IMR-90 (cell line): Measurements from ENCODE around the gene CBX6. TPM values are rescaled to one million over a fixed set of nuclear protein-coding genes. Genes with fewer than 3 reads are reported as not detected.

Source experiments
- ATAC-seq: fragments of 200-7000 bp; cut with Tn5 transposase; 2 replicates; pipeline ENCODE4 v1.9.1; 2020; ENCODE audit warnings: low read depth, mild to moderate bottlenecking, moderate library complexity
- BruUV-seq: library from RNA; stranded (reverse); fragments of 400-500 nt; replicated peaks from 2 replicates; lab custom pipeline; 2021; lab: Mats Ljungman, UMichigan
- CTCF ChIA-PET: fragments of 300-600 bp; formaldehyde crosslinking; extraction: SDS; loops from one replicate; lab custom pipeline; 2021; ENCODE audit warnings: antibody characterized with exemption; lab: Yijun Ruan, JAX
- POLR2A ChIA-PET: fragments of 300-600 bp; sonication (Branson Sonifier 250); formaldehyde crosslinking; loops from one replicate; lab custom pipeline; 2022; ENCODE audit warnings: antibody characterized with exemption; ENCODE audit not compliant: unreplicated experiment; lab: Charles Lee
- DNase-seq: peaks from one replicate; pipeline ENCODE4 v3.0.0; 2013
- H2AFZ ChIP-seq: replicated peaks from 2 replicates; pipeline ENCODE3; 2013; ENCODE audit warnings: low read length, mild to moderate bottlenecking; ENCODE audit not compliant: poor library complexity
- H2AK5ac ChIP-seq: 2 replicates; pipeline ENCODE4 v1.6.1; 2013; ENCODE audit warnings: low read depth, low read length, inconsistent platforms
- H2AK9ac ChIP-seq: replicated peaks from 2 replicates; pipeline ENCODE3; 2013; ENCODE audit warnings: mild to moderate bottlenecking, low read depth, low read length, moderate library complexity; ENCODE audit not compliant: poor library complexity
- H2BK120ac ChIP-seq: 2 replicates; pipeline ENCODE4 v1.6.1; 2013; ENCODE audit warnings: low read depth, low read length, inconsistent platforms
- H2BK15ac ChIP-seq: 3 replicates; pipeline ENCODE4 v1.6.1; 2013; ENCODE audit warnings: low read depth, low read length, inconsistent platforms
- H2BK20ac ChIP-seq: 2 replicates; pipeline ENCODE4 v1.6.1; 2013; ENCODE audit warnings: low read depth, mild to moderate bottlenecking, inconsistent platforms, low read length, moderate library complexity
- H2BK5ac ChIP-seq: 2 replicates; pipeline ENCODE4 v1.6.1; 2013; ENCODE audit warnings: mild to moderate bottlenecking, low read depth, low read length, inconsistent platforms; ENCODE audit not compliant: poor library complexity, severe bottlenecking
- H3K14ac ChIP-seq: replicated peaks from 2 replicates; pipeline ENCODE4 v1.6.1; 2013; ENCODE audit warnings: low read depth, low read length, inconsistent platforms
- H3K18ac ChIP-seq: 2 replicates; pipeline ENCODE4 v1.6.1; 2013; ENCODE audit warnings: low read depth, low read length, control low read depth
- H3K23ac ChIP-seq: 2 replicates; pipeline ENCODE4 v1.6.1; 2013; ENCODE audit warnings: low read depth, low read length, inconsistent platforms
- H3K27ac ChIP-seq: 2 replicates; pipeline ENCODE4 v1.5.1; 2013; ENCODE audit warnings: mild to moderate bottlenecking, control low read depth, low read length; ENCODE audit not compliant: insufficient read depth
- H3K27me3 ChIP-seq: 2 replicates; pipeline ENCODE4 v1.6.1; 2013; ENCODE audit warnings: low read length; ENCODE audit not compliant: control insufficient read depth, insufficient read depth
- H3K36me3 ChIP-seq: 2 replicates; pipeline ENCODE4 v1.6.1; 2013; ENCODE audit warnings: low read length, mixed read lengths; ENCODE audit not compliant: control insufficient read depth, insufficient read depth
- H3K4ac ChIP-seq: 2 replicates; pipeline ENCODE4 v1.6.1; 2013; ENCODE audit warnings: low read depth, low read length, inconsistent platforms
- H3K4me1 ChIP-seq: 2 replicates; pipeline ENCODE4 v1.6.1; 2013; ENCODE audit warnings: low read length, mixed read lengths; ENCODE audit not compliant: control insufficient read depth, insufficient read depth
- H3K4me2 ChIP-seq: 2 replicates; pipeline ENCODE4 v1.6.1; 2013; ENCODE audit warnings: low read depth, mild to moderate bottlenecking, control low read depth, low read length, moderate library complexity
- H3K4me3 ChIP-seq: 2 replicates; pipeline ENCODE4 v1.5.1; 2013; ENCODE audit warnings: low read depth, mild to moderate bottlenecking, control low read depth, low read length, moderate library complexity; ENCODE audit not compliant: insufficient read depth
- H3K56ac ChIP-seq: 2 replicates; pipeline ENCODE4 v1.6.1; 2013; ENCODE audit warnings: low read length, inconsistent platforms; ENCODE audit not compliant: insufficient read depth; ENCODE audit errors: extremely low read depth
- H3K79me1 ChIP-seq, 2 experiments: 2 replicates each; pipeline ENCODE4 v1.6.1; 2013; ENCODE audit warnings: low read length in 2 of 2, inconsistent platforms in 1 of 2, low read depth in 1 of 2
- H3K9ac ChIP-seq: 2 replicates; pipeline ENCODE4 v1.6.1; 2013; ENCODE audit warnings: low read depth, low read length, control low read depth
- H3K9me1 ChIP-seq: 2 replicates; pipeline ENCODE4 v1.6.1; 2013; ENCODE audit warnings: low read length, inconsistent platforms; ENCODE audit not compliant: insufficient read depth
- H3K9me3 ChIP-seq: 2 replicates; pipeline ENCODE4 v1.6.1; 2013; ENCODE audit warnings: low read length; ENCODE audit not compliant: control insufficient read depth, insufficient read depth
- H4K20me1 ChIP-seq: 2 replicates; pipeline ENCODE4 v1.6.1; 2013; ENCODE audit warnings: low read length, inconsistent platforms; ENCODE audit not compliant: insufficient read depth
- H4K5ac ChIP-seq: 2 replicates; pipeline ENCODE4 v1.6.1; 2013; ENCODE audit warnings: mild to moderate bottlenecking, low read depth, low read length, control low read depth
- H4K8ac ChIP-seq, 2 experiments: 2 replicates each; pipeline ENCODE4 v1.6.1; 2013; ENCODE audit warnings: low read depth in 2 of 2, low read length in 2 of 2, control low read depth in 1 of 2, inconsistent platforms in 1 of 2
- H4K91ac ChIP-seq: 2 replicates; pipeline ENCODE4 v1.6.1; 2013; ENCODE audit warnings: low read depth, low read length, inconsistent platforms; ENCODE audit not compliant: insufficient read depth
- MXI1 ChIP-seq: IDR thresholded peaks from 2 replicates; pipeline ENCODE4 v1.6.1; 2012; ENCODE audit warnings: low read depth, mild to moderate bottlenecking, low read length, moderate library complexity, borderline replicate concordance
- RCOR1 ChIP-seq: IDR thresholded peaks from 2 replicates; pipeline ENCODE4 v1.6.1; 2012; ENCODE audit warnings: mild to moderate bottlenecking, low read length, improper control_type of control experiment; ENCODE audit not compliant: insufficient replicate concordance
- WGBS, 2 experiments: methylation state at CpG; one replicate each; pipeline versions ENCODE4 v1.1.5 to v1.1.7; 2013; ENCODE audit warnings: missing lambda C conversion rate in 2 of 2; ENCODE audit not compliant: insufficient read length in 1 of 2; ENCODE audit errors: extremely low coverage in 2 of 2; 5-methylcytosine and 5-hydroxymethylcytosine counted together
- dilution Hi-C: fragments of 300-500 bp; cut with HindIII; formaldehyde crosslinking; loops from one replicate; pipeline ENCODE4 v1.14.3; 2018; ENCODE audit warnings: low sequenced_read_pairs; ENCODE audit not compliant: unreplicated experiment
- in situ Hi-C: fragments of 300-500 bp; cut with MboI; formaldehyde crosslinking; loops from 3 replicates; pipeline ENCODE4 v1.14.3; 2019; ENCODE audit warnings: low sequenced_read_pairs, inconsistent platforms, mixed read lengths
- intact Hi-C: fragments of 100-400 bp; cut with micrococcal nuclease; formaldehyde crosslinking; loops from 2 replicates; pipeline ENCODE4 v1.10.0; 2022
- polyA plus RNA-seq, 3 experiments: library from polyadenylated mRNA; depleted of rRNA; stranded (reverse); fragments of >200 nt; gene quantifications; 2 replicates each; pipeline ENCODE4 v1.2.3, GENCODE V29; 2012; ENCODE audit warnings: low replicate concordance in 1 of 3
- total RNA-seq: library from RNA; depleted of rRNA; stranded (reverse); fragments of >200 nt; gene quantifications from 2 replicates; pipeline ENCODE4 v1.2.3, GENCODE V29; 2012
- TF ChIP-seq, protein P1 (sequence below): conservative IDR thresholded peaks from 2 replicates; pipeline ENCODE4 v1.5.1; 2012; ENCODE audit warnings: mild to moderate bottlenecking, low read depth, low read length, improper control_type of control experiment
- TF ChIP-seq, protein P2 (sequence below): fragments of 150-350 bp; IDR thresholded peaks from 2 replicates; pipeline ENCODE4 v1.6.1; 2017; ENCODE audit warnings: mild to moderate bottlenecking, antibody characterized with exemption, low read length, low read depth

Gene CBX6
- total and polyA plus RNA-seq, 2 of the 4 experiments (the other 2 are of a cell fraction): 15.2 to 19.0 TPM

- Histone ChIP-seq H3K36me3 (no peaks in the 10 kb centered on the region), H4K20me1 (no peaks in the 10 kb centered on the region), H3K27me3 (no peaks in the 10 kb centered on the region; the same call in 1 of the 2 replicates), H2AK9ac (peak overlapping the region; percentile 70), H4K5ac (peak overlapping the region; percentile 9), H3K9me1 (peaks cover 16% of the 10 kb centered on the region), H3K4me2 (peak overlapping the region; percentile 64), H2AFZ (peak overlapping the region; percentile 74), H3K56ac (peak overlapping the region; percentile 63), H3K4me1 (peaks cover 14% of the 10 kb centered on the region), H3K27ac (peak overlapping the region; percentile 58), H2BK15ac (peak overlapping the region; percentile 43; the same call in 2 of the 3 replicates), H3K9me3 (peaks cover 2% of the 10 kb centered on the region; the same call in 1 of the 2 replicates), H3K4ac (peak overlapping the region; percentile 82), H3K4me3 (no peak overlapping the region), H3K9ac (peak overlapping the region; percentile 9; the same call in 1 of the 2 replicates), H2BK20ac (peak overlapping the region; percentile 84), H2BK5ac (peak overlapping the region; percentile 48), H2BK120ac (peak overlapping the region; percentile 69), H4K91ac (peak overlapping the region; percentile 91), H2AK5ac (peak overlapping the region; percentile 78), H4K8ac (peak overlapping the region; percentile 74 to 75), H3K79me1 (no peaks in the 10 kb centered on the region), H3K14ac (peak overlapping the region; percentile 84), H3K23ac (peak overlapping the region; percentile 73), H3K18ac (peak overlapping the region; percentile 21)
- DNase-seq (peak; percentile 33), ATAC-seq (peak; percentile 79)
- CTCF ChIA-PET: interaction anchor here (0.8 kb wide), 1 partner anchor 12 kb away, joined by 3 read pairs; no protein-coding TSS in a partner anchor
- TF ChIP-seq RCOR1 (no peak), MXI1 (no peak)
- TF ChIP-seq, protein P1, sequence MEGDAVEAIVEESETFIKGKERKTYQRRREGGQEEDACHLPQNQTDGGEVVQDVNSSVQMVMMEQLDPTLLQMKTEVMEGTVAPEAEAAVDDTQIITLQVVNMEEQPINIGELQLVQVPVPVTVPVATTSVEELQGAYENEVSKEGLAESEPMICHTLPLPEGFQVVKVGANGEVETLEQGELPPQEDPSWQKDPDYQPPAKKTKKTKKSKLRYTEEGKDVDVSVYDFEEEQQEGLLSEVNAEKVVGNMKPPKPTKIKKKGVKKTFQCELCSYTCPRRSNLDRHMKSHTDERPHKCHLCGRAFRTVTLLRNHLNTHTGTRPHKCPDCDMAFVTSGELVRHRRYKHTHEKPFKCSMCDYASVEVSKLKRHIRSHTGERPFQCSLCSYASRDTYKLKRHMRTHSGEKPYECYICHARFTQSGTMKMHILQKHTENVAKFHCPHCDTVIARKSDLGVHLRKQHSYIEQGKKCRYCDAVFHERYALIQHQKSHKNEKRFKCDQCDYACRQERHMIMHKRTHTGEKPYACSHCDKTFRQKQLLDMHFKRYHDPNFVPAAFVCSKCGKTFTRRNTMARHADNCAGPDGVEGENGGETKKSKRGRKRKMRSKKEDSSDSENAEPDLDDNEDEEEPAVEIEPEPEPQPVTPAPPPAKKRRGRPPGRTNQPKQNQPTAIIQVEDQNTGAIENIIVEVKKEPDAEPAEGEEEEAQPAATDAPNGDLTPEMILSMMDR: no peak
- TF ChIP-seq, protein P2, sequence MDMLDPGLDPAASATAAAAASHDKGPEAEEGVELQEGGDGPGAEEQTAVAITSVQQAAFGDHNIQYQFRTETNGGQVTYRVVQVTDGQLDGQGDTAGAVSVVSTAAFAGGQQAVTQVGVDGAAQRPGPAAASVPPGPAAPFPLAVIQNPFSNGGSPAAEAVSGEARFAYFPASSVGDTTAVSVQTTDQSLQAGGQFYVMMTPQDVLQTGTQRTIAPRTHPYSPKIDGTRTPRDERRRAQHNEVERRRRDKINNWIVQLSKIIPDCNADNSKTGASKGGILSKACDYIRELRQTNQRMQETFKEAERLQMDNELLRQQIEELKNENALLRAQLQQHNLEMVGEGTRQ: no peak
- in situ Hi-C loops (no loop called here), dilution Hi-C loops (no loop called here), intact Hi-C loops (no loop called here)
- no TSS peak for BruUV-seq
- 43% methylated on average over 7 of the region's 8 CpGs; no CpG with 5 or more reads in 1 of the 2 experiments for WGBS, 2 experiments
- POLR2A ChIA-PET: no interaction called here
Observed at GRCh38 chr22:38881997-38882879, 10.2 kb upstream of the CBX6 start.
